ENCODE results near the gene SLC17A7. TPM values are rescaled to one million over a fixed set of nuclear protein-coding genes. Genes with fewer than 3 reads are reported as not detected.
A peak's percentile ranks its signal among the peaks of the same experiment; 100 is the strongest.

SLC17A7 gene
- total and polyA plus RNA-seq, 2 of the 13 experiments (the other 11 are each of a cell fraction or from before 2014, with no cell fraction given) = 0.32 TPM; not detected in 1

DNA sequence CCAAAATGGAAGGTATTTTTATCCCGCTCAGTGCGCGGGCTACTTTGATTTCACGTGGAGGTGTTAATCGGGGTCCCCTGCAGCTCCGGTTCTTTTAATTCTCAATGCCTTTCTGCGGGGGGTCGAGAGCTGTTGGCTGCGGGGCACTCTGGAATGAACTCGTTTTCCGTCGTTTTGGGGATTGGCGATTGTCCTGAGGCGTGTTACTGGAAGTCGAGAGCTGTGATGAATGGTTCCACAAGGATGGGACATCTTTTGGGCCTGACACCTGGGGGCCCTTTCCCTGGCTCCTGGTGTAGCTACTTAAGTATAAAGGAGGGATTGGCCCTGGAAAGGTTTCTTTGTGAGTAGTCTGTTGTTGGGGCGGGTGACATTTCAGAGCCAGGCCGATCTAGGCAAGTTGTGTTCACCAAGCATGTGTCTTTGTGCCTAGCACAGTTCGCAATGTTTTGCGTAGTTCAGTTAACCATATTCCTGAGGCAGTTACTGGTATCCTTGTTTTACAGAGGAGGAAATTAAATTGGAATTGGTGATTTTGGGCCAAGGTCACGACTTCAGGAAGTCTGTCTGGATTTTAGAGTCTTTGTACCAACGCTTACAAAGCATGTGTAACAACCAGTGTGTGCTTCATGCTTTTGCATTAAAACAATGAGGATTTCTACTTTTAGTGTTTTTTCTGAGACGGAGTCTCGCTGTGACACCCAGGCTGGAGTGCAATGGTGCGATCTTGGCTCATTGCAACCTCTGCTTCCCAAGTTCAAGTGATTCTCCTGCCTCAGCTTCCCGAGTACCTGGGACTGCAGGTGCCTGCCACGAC lies 46.9 kb upstream of the SLC17A7 start (continued):
- TF ChIP-seq ZNF33A (CRISPR knock-in tag; IDR thresholded peaks at IDR 0.05; ENCODE audit: borderline replicate concordance) (0 out of 2 replicates have a peak, but pooled peaks have one; percentile 12), SOX6 (IDR thresholded peaks at IDR 0.05) (no peak), SOX6 (CRISPR knock-in tag; IDR thresholded peaks at IDR 0.05) (no peak), ZNF264 (CRISPR knock-in tag; IDR thresholded peaks at IDR 0.05) (no peak), SNAPC2 (CRISPR knock-in tag; IDR thresholded peaks at IDR 0.05) (no peak), KDM3A (CRISPR knock-in tag; IDR thresholded peaks at IDR 0.05; ENCODE audit: low read depth) (no peak), ZNF10 (CRISPR knock-in tag; IDR thresholded peaks at IDR 0.05; ENCODE audit: borderline replicate concordance, low read depth) (no peak), KAT8 (CRISPR knock-in tag; IDR thresholded peaks at IDR 0.05) (no peak), ZNF451 (CRISPR knock-in tag; IDR thresholded peaks at IDR 0.05) (no peak), JUND (CRISPR knock-in tag; IDR thresholded peaks at IDR 0.05) (no peak), KDM5A (IDR thresholded peaks at IDR 0.05; ENCODE audit: borderline replicate concordance, low read length) (peak; percentile 49; the same call in 1 of the 2 replicates)
- TF ChIP-seq, protein P1, sequence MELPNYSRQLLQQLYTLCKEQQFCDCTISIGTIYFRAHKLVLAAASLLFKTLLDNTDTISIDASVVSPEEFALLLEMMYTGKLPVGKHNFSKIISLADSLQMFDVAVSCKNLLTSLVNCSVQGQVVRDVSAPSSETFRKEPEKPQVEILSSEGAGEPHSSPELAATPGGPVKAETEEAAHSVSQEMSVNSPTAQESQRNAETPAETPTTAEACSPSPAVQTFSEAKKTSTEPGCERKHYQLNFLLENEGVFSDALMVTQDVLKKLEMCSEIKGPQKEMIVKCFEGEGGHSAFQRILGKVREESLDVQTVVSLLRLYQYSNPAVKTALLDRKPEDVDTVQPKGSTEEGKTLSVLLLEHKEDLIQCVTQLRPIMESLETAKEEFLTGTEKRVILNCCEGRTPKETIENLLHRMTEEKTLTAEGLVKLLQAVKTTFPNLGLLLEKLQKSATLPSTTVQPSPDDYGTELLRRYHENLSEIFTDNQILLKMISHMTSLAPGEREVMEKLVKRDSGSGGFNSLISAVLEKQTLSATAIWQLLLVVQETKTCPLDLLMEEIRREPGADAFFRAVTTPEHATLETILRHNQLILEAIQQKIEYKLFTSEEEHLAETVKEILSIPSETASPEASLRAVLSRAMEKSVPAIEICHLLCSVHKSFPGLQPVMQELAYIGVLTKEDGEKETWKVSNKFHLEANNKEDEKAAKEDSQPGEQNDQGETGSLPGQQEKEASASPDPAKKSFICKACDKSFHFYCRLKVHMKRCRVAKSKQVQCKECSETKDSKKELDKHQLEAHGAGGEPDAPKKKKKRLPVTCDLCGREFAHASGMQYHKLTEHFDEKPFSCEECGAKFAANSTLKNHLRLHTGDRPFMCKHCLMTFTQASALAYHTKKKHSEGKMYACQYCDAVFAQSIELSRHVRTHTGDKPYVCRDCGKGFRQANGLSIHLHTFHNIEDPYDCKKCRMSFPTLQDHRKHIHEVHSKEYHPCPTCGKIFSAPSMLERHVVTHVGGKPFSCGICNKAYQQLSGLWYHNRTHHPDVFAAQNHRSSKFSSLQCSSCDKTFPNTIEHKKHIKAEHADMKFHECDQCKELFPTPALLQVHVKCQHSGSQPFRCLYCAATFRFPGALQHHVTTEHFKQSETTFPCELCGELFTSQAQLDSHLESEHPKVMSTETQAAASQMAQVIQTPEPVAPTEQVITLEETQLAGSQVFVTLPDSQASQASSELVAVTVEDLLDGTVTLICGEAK (IDR thresholded peaks at IDR 0.05) = no peak
- TF ChIP-seq, protein P1 (CRISPR knock-in tag; IDR thresholded peaks at IDR 0.05) = no peak
- TF ChIP-seq, protein P2, sequence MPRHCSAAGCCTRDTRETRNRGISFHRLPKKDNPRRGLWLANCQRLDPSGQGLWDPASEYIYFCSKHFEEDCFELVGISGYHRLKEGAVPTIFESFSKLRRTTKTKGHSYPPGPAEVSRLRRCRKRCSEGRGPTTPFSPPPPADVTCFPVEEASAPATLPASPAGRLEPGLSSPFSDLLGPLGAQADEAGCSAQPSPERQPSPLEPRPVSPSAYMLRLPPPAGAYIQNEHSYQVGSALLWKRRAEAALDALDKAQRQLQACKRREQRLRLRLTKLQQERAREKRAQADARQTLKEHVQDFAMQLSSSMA (CRISPR knock-in tag; IDR thresholded peaks at IDR 0.05) = no peak
- TF ChIP-seq, protein P3, sequence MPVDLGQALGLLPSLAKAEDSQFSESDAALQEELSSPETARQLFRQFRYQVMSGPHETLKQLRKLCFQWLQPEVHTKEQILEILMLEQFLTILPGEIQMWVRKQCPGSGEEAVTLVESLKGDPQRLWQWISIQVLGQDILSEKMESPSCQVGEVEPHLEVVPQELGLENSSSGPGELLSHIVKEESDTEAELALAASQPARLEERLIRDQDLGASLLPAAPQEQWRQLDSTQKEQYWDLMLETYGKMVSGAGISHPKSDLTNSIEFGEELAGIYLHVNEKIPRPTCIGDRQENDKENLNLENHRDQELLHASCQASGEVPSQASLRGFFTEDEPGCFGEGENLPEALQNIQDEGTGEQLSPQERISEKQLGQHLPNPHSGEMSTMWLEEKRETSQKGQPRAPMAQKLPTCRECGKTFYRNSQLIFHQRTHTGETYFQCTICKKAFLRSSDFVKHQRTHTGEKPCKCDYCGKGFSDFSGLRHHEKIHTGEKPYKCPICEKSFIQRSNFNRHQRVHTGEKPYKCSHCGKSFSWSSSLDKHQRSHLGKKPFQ (CRISPR knock-in tag; IDR thresholded peaks at IDR 0.05; ENCODE audit: insufficient replicate concordance) = no peak
- TF ChIP-seq, protein P4, sequence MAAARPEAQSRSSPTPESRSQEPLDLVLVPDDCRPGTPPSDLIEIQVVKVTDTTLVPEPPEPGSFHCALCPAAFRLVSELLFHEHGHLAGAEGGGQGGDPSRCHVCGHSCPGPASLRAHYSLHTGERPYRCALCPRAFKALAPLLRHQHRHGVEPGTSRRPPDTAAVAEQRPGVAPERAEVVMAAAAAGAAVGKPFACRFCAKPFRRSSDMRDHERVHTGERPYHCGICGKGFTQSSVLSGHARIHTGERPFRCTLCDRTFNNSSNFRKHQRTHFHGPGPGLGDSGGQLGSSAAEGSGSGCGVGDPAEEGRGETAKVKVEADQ (CRISPR knock-in tag; IDR thresholded peaks at IDR 0.05; ENCODE audit: borderline replicate concordance) = no peak
